Fibroblast of peridontal ligament (primary cell): ENCODE results near the gene ATP8A1.
"Not testable (repeated sequence)": the region's sequence is repeated elsewhere in the genome, so short reads cannot be mapped to it uniquely, and the experiment has no call there.

ENCODE experiments used
- DNase-seq: peaks from one replicate; pipeline ENCODE4 v3.0.0-alpha.2; 2010; ENCODE audit errors: extremely low read depth

ATP8A1 gene

GRCh38 chr4:42510225-42510624, 146.7 kb downstream of the ATP8A1 start:
- no peak for DNase-seq

- no peak for DNase-seq
These were observed 155.1 kb downstream of the ATP8A1 start for GRCh38 chr4:42501624-42502401.

GRCh38 chr4:42498040-42498439, 158.9 kb downstream of the ATP8A1 start:
- no peak for DNase-seq

- no peak for DNase-seq
These were observed 159.6 kb downstream of the ATP8A1 start for GRCh38 chr4:42497142-42497910.

- no peak for DNase-seq
These were observed 163.9 kb downstream of the ATP8A1 start for GRCh38 chr4:42492962-42493361.

- no peak for DNase-seq
These were observed 166.9 kb downstream of the ATP8A1 start for GRCh38 chr4:42490015-42490414.

GRCh38 chr4:42489095-42489494, 167.8 kb downstream of the ATP8A1 start:
- DNase-seq: no peak

- no peak for DNase-seq
These were observed 168.4 kb downstream of the ATP8A1 start for GRCh38 chr4:42488554-42488953.

- DNase-seq: no peak
These were observed 168.8 kb downstream of the ATP8A1 start for GRCh38 chr4:42488114-42488513.

GRCh38 chr4:42487230-42487629, 169.7 kb downstream of the ATP8A1 start:
- no peak for DNase-seq

- DNase-seq: not testable (repeated sequence)
These were observed 170.7 kb downstream of the ATP8A1 start for GRCh38 chr4:42486156-42486555.

GRCh38 chr4:42484630-42485029, 172.3 kb downstream of the ATP8A1 start:
- DNase-seq: no peak

- peak; percentile 59 for DNase-seq
These were observed 173.2 kb downstream of the ATP8A1 start for GRCh38 chr4:42483426-42484379.

GRCh38 chr4:42482516-42483327, 174.2 kb downstream of the ATP8A1 start:
- no peak for DNase-seq

GRCh38 chr4:42480717-42481116, 176.2 kb downstream of the ATP8A1 start:
- DNase-seq: peak; percentile 33

GRCh38 chr4:42480281-42480680, 176.6 kb downstream of the ATP8A1 start:
- no peak for DNase-seq

- DNase-seq: no peak
These were observed 178.0 kb downstream of the ATP8A1 start for GRCh38 chr4:42478946-42479345.

- DNase-seq: no peak
These were observed 178.4 kb downstream of the ATP8A1 start for GRCh38 chr4:42478509-42478908.

- no peak for DNase-seq
These were observed 182.5 kb downstream of the ATP8A1 start for GRCh38 chr4:42474406-42474805.

GRCh38 chr4:42473071-42473684, 183.7 kb downstream of the ATP8A1 start:
- no peak for DNase-seq

- DNase-seq: no peak
These were observed 185.0 kb downstream of the ATP8A1 start for GRCh38 chr4:42471896-42472295.
